ENCODE data around the gene GPR18. TPM values are rescaled to one million over a fixed set of nuclear protein-coding genes. Genes with fewer than 3 reads are reported as not detected.
A peak's percentile ranks its signal among the peaks of the same experiment; 100 is the strongest.

The GPR18 gene
- 2.7 TPM for total RNA-seq (2013)
- polyA plus RNA-seq (1 to 10 TPM; 1.7 to 3.8 (median 2.2) TPM), polyA minus RNA-seq (0.83 and 2.6 TPM in 2 replicates), total RNA-seq (0.41 to 5.7 (median 4.1) reads per million in 11 experiments)

GRCh38 chr13:99258210-99258860, at the start of gene GPR18:
GPR18 (minus strand) TSS chr13:99258379; CDS start chr13:99255872, 2,507 bp downstream.
- peaks cover 50 to 71% of the 10 kb centered on the region in 2 donors for H3K4me1 ChIP-seq (ENCODE audit: control insufficient read depth in 1 of 2, insufficient read depth in 2 of 2, low read length in 2 of 2)

More at GRCh38 chr13:99258210-99258860, at the start of gene GPR18:
- 17% methylated on average over 1 of the region's 4 CpGs for WGBS (ENCODE audit: insufficient coverage)
- peaks cover 58% of the 10 kb centered on the region for H3K4me1 Mint-ChIP-seq
- no peak within 1 kb of the TSS for H2AFZ ChIP-seq (ENCODE audit: insufficient read depth, low read depth, low read length, poor library complexity, severe bottlenecking)
- H3K36me3 ChIP-seq (replicated peaks in 1 of 2; ENCODE audit: control insufficient read depth in 1 of 2, insufficient read depth in 2 of 2, low read length in 2 of 2): peaks cover 11% of the 10 kb centered on the region in 2 donors
- no peak for TF ChIP-seq CTCF (IDR thresholded peaks at IDR 0.05)
- no peaks in the 10 kb centered on the region for H4K20me1 ChIP-seq (ENCODE audit: insufficient read depth, low read length)
- H3K79me2 ChIP-seq (ENCODE audit: insufficient read depth, low read length): peaks cover 87% of the 10 kb centered on the region
- intact Hi-C loops (cut with micrococcal nuclease): loop anchor here in 1 of 2 donors (5.0 kb wide), 1 partner anchor 56 kb away; the partner anchor contains the start of gene UBAC2
- peak within 1 kb of the TSS; percentile 65 for H3K4me2 ChIP-seq (replicated peaks; ENCODE audit: extremely low read depth, low read length, poor library complexity, severe bottlenecking)
- peak within 1 kb of the TSS; percentile 69 to 85 for H3K4me3 Mint-ChIP-seq
- DNase-seq: peak; percentile 44 to 64 (median 52)
- peaks cover 34 to 38% of the 10 kb centered on the region in 2 donors for H3K36me3 Mint-ChIP-seq
- H3K9ac ChIP-seq (ENCODE audit: insufficient read depth, low read length, poor library complexity, severe bottlenecking): peak within 1 kb of the TSS; percentile 38
- no peaks in the 10 kb centered on the region for H3K9me3 Mint-ChIP-seq
- no peaks in the 10 kb centered on the region for H3K27me3 Mint-ChIP-seq (ENCODE audit: low read depth in 3 of 3)
- H3K27me3 ChIP-seq (ENCODE audit: control insufficient read depth in 2 of 2, insufficient read depth in 2 of 2, low read length in 2 of 2): no peaks in the 10 kb centered on the region
- H3K27ac Mint-ChIP-seq: peak within 1 kb of the TSS; percentile 88 to 93 (median 90)
- peak within 1 kb of the TSS; percentile 12 to 58 (median 44) for H3K4me3 ChIP-seq (replicated peaks in 1 of 3; ENCODE audit: low read depth in 2 of 3, low read length in 3 of 3)
- no peaks in the 10 kb centered on the region for H3K9me3 ChIP-seq (replicated peaks in 1 of 2; ENCODE audit: control insufficient read depth in 1 of 2, insufficient read depth in 1 of 2, low read length in 2 of 2)
- peak within 1 kb of the TSS; percentile 71 to 85 for H3K27ac ChIP-seq (ENCODE audit: low read depth in 1 of 2, low read length in 2 of 2)

All from CD14-positive monocyte (primary cell).